IPS-18c (cell line): Measurements from ENCODE around the gene FGF6.
"Not testable (repeated sequence)": the region's sequence is repeated elsewhere in the genome, so short reads cannot be mapped to it uniquely, and the experiment has no call there.

Source experiments
- H3K4me3 ChIP-seq: 2 replicates; pipeline ENCODE4 v1.7.0; 2013; ENCODE audit warnings: low read depth, mild to moderate bottlenecking, low read length, moderate library complexity; ENCODE audit not compliant: insufficient read depth
- H3K9me3 ChIP-seq: one replicate; pipeline ENCODE4 v1.6.1; 2013; ENCODE audit warnings: mild to moderate bottlenecking, low read length, moderate library complexity; ENCODE audit not compliant: control insufficient read depth, insufficient read depth

Gene FGF6

GRCh38 chr12:4445156-4446101, at the start of gene FGF6:
Gene FGF6 (minus strand): TSS chr12:4445815. CDS start chr12:4445570, 245 bp downstream.
- Histone ChIP-seq H3K9me3 (peaks cover 3% of the 10 kb centered on the region), H3K4me3 (no peak within 1 kb of the TSS)

- H3K4me3 ChIP-seq = no peak overlapping the region
- no peaks in the 10 kb centered on the region for H3K9me3 ChIP-seq
Observed at GRCh38 chr12:4490973-4491372, 45.4 kb upstream of the FGF6 start.

- Histone ChIP-seq H3K9me3 (no peaks in the 10 kb centered on the region), H3K4me3 (no peak overlapping the region)
Observed at GRCh38 chr12:4489556-4489955, 43.9 kb upstream of the FGF6 start.

GRCh38 chr12:4486980-4487379, 41.4 kb upstream of the FGF6 start:
- Histone ChIP-seq H3K9me3 (no peaks in the 10 kb centered on the region), H3K4me3 (no peak overlapping the region)

- no peak overlapping the region for H3K4me3 ChIP-seq
- no peaks in the 10 kb centered on the region for H3K9me3 ChIP-seq
Observed at GRCh38 chr12:4486049-4486699, 40.6 kb upstream of the FGF6 start.

- no peaks in the 10 kb centered on the region for H3K9me3 ChIP-seq
- H3K4me3 ChIP-seq = no peak overlapping the region
Observed at GRCh38 chr12:4483885-4484823, 38.5 kb upstream of the FGF6 start.

GRCh38 chr12:4482936-4483335, 37.3 kb upstream of the FGF6 start:
- H3K9me3 ChIP-seq = no peaks in the 10 kb centered on the region
- H3K4me3 ChIP-seq = no peak overlapping the region

GRCh38 chr12:4478933-4479332, 33.3 kb upstream of the FGF6 start:
- Histone ChIP-seq H3K4me3 (no peak overlapping the region), H3K9me3 (no peaks in the 10 kb centered on the region)

GRCh38 chr12:4477129-4477528, 31.5 kb upstream of the FGF6 start:
- Histone ChIP-seq H3K4me3 (no peak overlapping the region), H3K9me3 (no peaks in the 10 kb centered on the region)

- Histone ChIP-seq H3K9me3 (no peaks in the 10 kb centered on the region), H3K4me3 (no peak overlapping the region)
Observed at GRCh38 chr12:4472046-4472445, 26.4 kb upstream of the FGF6 start.

- Histone ChIP-seq H3K9me3 (no peaks in the 10 kb centered on the region), H3K4me3 (no peak overlapping the region)
Observed at GRCh38 chr12:4471256-4471655, 25.6 kb upstream of the FGF6 start.

GRCh38 chr12:4468994-4469393, 23.4 kb upstream of the FGF6 start:
- Histone ChIP-seq H3K9me3 (no peaks in the 10 kb centered on the region), H3K4me3 (no peak overlapping the region)

GRCh38 chr12:4460761-4461160, 15.1 kb upstream of the FGF6 start:
- Histone ChIP-seq H3K4me3 (no peak overlapping the region), H3K9me3 (no peaks in the 10 kb centered on the region)

- not testable (repeated sequence) for H3K9me3 ChIP-seq, H3K4me3 ChIP-seq
Observed at GRCh38 chr12:4455849-4456248, 10.2 kb upstream of the FGF6 start.

GRCh38 chr12:4454315-4454860, 8.8 kb upstream of the FGF6 start:
- H3K9me3 ChIP-seq = no peaks in the 10 kb centered on the region

GRCh38 chr12:4451694-4452093, 6.1 kb upstream of the FGF6 start:
- Histone ChIP-seq H3K4me3 (no peak overlapping the region), H3K9me3 (no peaks in the 10 kb centered on the region)

More at GRCh38 chr12:4454315-4454860, 8.8 kb upstream of the FGF6 start:
- no peak overlapping the region for H3K4me3 ChIP-seq

GRCh38 chr12:4450551-4451112, 5.0 kb upstream of the FGF6 start:
- Histone ChIP-seq H3K4me3 (no peak overlapping the region), H3K9me3 (no peaks in the 10 kb centered on the region)
